Smooth muscle cell (in vitro differentiated cells): ENCODE data around the gene BTD. TPM values are rescaled to one million over a fixed set of nuclear protein-coding genes. Genes with fewer than 3 reads are reported as not detected.
A peak's percentile ranks its signal among the peaks of the same experiment; 100 is the strongest.

ENCODE experiments used
- DNase-seq: peaks from one replicate; lab custom pipeline; 2025; ENCODE audit not compliant: unreplicated experiment; lab: John Stamatoyannopoulos, UW
- H2AFZ ChIP-seq: fragments of 200-600 bp; sonication (generic); 2 replicates; pipeline ENCODE4 v1.6.0; 2016; ENCODE audit warnings: antibody characterized with exemption, low read depth, mild to moderate bottlenecking
- H3F3A ChIP-seq: fragments of 200-600 bp; sonication (generic); 2 replicates; pipeline ENCODE4 v1.6.0; 2017; ENCODE audit warnings: antibody characterized with exemption, low read depth
- H3K27ac ChIP-seq: fragments of 200-600 bp; sonication (generic); 2 replicates; pipeline ENCODE4 v1.5.1; 2016; ENCODE audit warnings: low read depth, mild to moderate bottlenecking
- H3K27me3 ChIP-seq: fragments of 200-600 bp; sonication (generic); 2 replicates; pipeline ENCODE4 v1.6.1; 2016; ENCODE audit warnings: low read depth, mild to moderate bottlenecking
- H3K36me3 ChIP-seq: fragments of 200-600 bp; sonication (generic); 2 replicates; pipeline ENCODE4 v1.5.1; 2016; ENCODE audit warnings: low read depth
- H3K4me1 ChIP-seq: fragments of 200-600 bp; sonication (generic); 2 replicates; pipeline ENCODE4 v1.5.1; 2016; ENCODE audit warnings: low read depth
- H3K4me2 ChIP-seq: fragments of 200-600 bp; sonication (generic); 2 replicates; pipeline ENCODE4 v1.6.0; 2016; ENCODE audit warnings: mild to moderate bottlenecking
- H3K4me3 ChIP-seq: fragments of 200-600 bp; sonication (generic); 2 replicates; pipeline ENCODE4 v1.5.1; 2016; ENCODE audit warnings: mild to moderate bottlenecking
- H3K79me2 ChIP-seq: fragments of 200-600 bp; sonication (generic); 2 replicates; pipeline ENCODE4 v1.6.0; 2016; ENCODE audit warnings: low read depth, mild to moderate bottlenecking
- H3K9ac ChIP-seq: fragments of 200-600 bp; sonication (generic); 2 replicates; pipeline ENCODE4 v1.6.0; 2016; ENCODE audit warnings: low read depth
- H3K9me3 ChIP-seq: fragments of 200-600 bp; sonication (generic); replicated peaks from 2 replicates; pipeline ENCODE4 v1.5.1; 2016; ENCODE audit warnings: low read depth
- H4K20me1 ChIP-seq: fragments of 200-600 bp; sonication (generic); 2 replicates; pipeline ENCODE4 v1.6.0; 2016; ENCODE audit warnings: low read depth
- CTCF ChIP-seq: fragments of 200-600 bp; sonication (generic); IDR thresholded peaks from 2 replicates; pipeline ENCODE4 v1.5.1; 2017; ENCODE audit warnings: borderline replicate concordance, mild to moderate bottlenecking, antibody characterized with exemption; ENCODE audit not compliant: insufficient read depth, poor library complexity, severe bottlenecking
- WGBS: methylation state at CpG from one replicate; pipeline ENCODE4 v1.1.7; 2016; ENCODE audit warnings: low lambda C conversion rate; 5-methylcytosine and 5-hydroxymethylcytosine counted together
- polyA plus RNA-seq: library from polyadenylated mRNA; unstranded; fragments of >200 nt; fragmentation: Nextera tagmentation; extraction: Ambion mirVana; gene quantifications from 2 replicates; pipeline ENCODE4 v1.2.1, GENCODE V29; 2016
- total RNA-seq: library from RNA; depleted of rRNA; stranded (reverse); fragments of >200 nt; gene quantifications from 2 replicates; pipeline ENCODE4 v1.2.3, GENCODE V29; 2014

Gene BTD
- total and polyA plus RNA-seq, 2 experiments from 2014 or later = 20.9 to 23.6 TPM

DNA sequence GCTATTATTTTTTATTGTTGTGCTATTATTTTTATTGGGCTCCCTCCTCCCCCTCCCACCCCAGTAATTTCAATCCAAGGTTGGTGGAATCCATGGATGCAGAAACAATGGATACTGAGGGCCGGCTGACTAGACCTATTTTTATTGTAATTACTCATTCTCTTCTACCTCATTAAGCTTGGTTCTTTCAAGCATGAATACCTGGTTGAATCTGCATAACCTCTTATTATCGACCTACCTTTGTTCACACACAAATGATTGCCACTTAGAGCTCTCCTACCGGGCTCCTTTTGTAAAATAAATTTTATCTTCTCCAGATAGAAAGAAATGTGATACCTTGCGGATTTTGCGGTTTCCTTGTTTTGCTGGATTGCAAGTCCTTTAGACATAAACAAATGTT is 31.6 kb downstream of the BTD start:
- Histone ChIP-seq H3K9ac (no peak overlapping the region), H3K4me1 (peaks cover 35% of the 10 kb centered on the region), H3F3A (peaks cover 25% of the 10 kb centered on the region), H3K4me2 (no peak overlapping the region), H3K27me3 (no peaks in the 10 kb centered on the region), H2AFZ (no peak overlapping the region), H3K27ac (peak overlapping the region; percentile 97), H3K79me2 (no peaks in the 10 kb centered on the region), H3K36me3 (no peaks in the 10 kb centered on the region), H3K9me3 (no peaks in the 10 kb centered on the region), H4K20me1 (no peaks in the 10 kb centered on the region), H3K4me3 (no peak overlapping the region)
- no peak for DNase-seq
- TF ChIP-seq CTCF = no peak
- WGBS = 71% methylated on average over 5 of the region's 5 CpGs

- no peak for TF ChIP-seq CTCF
- H3K9me3 ChIP-seq = no peaks in the 10 kb centered on the region
- peaks cover 25% of the 10 kb centered on the region for H3F3A ChIP-seq
- H3K4me2 ChIP-seq = peak overlapping the region; percentile 61
- no peaks in the 10 kb centered on the region for H3K36me3 ChIP-seq
- peak overlapping the region; percentile 97 for H3K27ac ChIP-seq
- WGBS = 49% methylated on average over 4 of the region's 4 CpGs
- peaks cover 35% of the 10 kb centered on the region for H3K4me1 ChIP-seq
- no peaks in the 10 kb centered on the region for H4K20me1 ChIP-seq
- H2AFZ ChIP-seq = no peak overlapping the region
- H3K4me3 ChIP-seq = no peak overlapping the region
- no peak for DNase-seq
- H3K9ac ChIP-seq = peak overlapping the region; percentile 73
- no peaks in the 10 kb centered on the region for H3K27me3 ChIP-seq
- no peaks in the 10 kb centered on the region for H3K79me2 ChIP-seq
These were observed 32.4 kb downstream of the BTD start for GRCh38 chr3:15633766-15634598.

DNA sequence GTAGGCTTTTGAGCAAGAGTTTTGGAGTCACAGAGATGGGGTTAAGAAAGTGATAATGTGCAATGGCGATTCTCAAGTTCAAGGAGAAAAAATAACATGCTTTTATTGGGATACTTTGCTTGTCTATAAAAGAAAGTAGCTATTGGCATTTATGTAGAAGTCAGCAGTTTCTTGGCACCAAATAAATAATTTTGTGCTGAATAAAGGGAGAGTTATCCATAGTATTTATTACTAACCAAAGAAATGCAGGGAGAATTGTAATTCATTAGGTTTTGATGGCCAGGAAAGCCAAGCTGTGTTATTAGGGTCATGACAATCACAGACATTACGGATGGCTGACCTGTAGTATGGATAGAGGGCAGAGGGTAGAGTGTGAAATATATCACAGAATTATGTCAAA is 33.1 kb downstream of the BTD start:
- Histone ChIP-seq H3K27ac (peak overlapping the region; percentile 97), H3K9ac (peak overlapping the region; percentile 73), H3K9me3 (no peaks in the 10 kb centered on the region), H2AFZ (no peak overlapping the region), H3K4me1 (peaks cover 35% of the 10 kb centered on the region), H3K27me3 (no peaks in the 10 kb centered on the region), H3K79me2 (no peaks in the 10 kb centered on the region), H3K4me3 (no peak overlapping the region), H3K4me2 (peak overlapping the region; percentile 61), H3K36me3 (no peaks in the 10 kb centered on the region), H3F3A (peaks cover 25% of the 10 kb centered on the region), H4K20me1 (no peaks in the 10 kb centered on the region)
- no peak for DNase-seq
- TF ChIP-seq CTCF = no peak
- 62% methylated on average over 2 of the region's 2 CpGs for WGBS
